Measurements from ENCODE around the gene VSX1. TPM values are rescaled to one million over a fixed set of nuclear protein-coding genes. Genes with fewer than 3 reads are reported as not detected.

The VSX1 gene
- total RNA-seq, 1 donor from 2014 or later: not detected

Other genes starting within 250 kb of the VSX1 start
- 5.4 and 6.8 TPM in 2 replicates for gene CST7, start 132.9 kb downstream of the VSX1 start, total RNA-seq
- 59.8 and 70.5 TPM in 2 replicates for gene APMAP, start 89.4 kb downstream of the VSX1 start, total RNA-seq
- 0.88 and 1.3 TPM in 2 replicates for gene ACSS1, start 24.0 kb downstream of the VSX1 start, total RNA-seq
- gene ENTPD6, start 113.6 kb upstream of the VSX1 start, total RNA-seq: 38.7 and 43.2 TPM in 2 replicates
- gene PYGB, start 165.9 kb upstream of the VSX1 start, total RNA-seq: 48.9 and 55.6 TPM in 2 replicates

Measured in myocyte (in vitro differentiated cells).